DLD1 (cell line): Measurements from ENCODE around the gene ITGA1.

Experiments
- in situ Hi-C: cut with HindIII; loops from 2 replicates; pipeline ENCODE4 v1.10.0; 2017; ENCODE audit warnings: low sequenced_read_pairs

The ITGA1 gene

DNA sequence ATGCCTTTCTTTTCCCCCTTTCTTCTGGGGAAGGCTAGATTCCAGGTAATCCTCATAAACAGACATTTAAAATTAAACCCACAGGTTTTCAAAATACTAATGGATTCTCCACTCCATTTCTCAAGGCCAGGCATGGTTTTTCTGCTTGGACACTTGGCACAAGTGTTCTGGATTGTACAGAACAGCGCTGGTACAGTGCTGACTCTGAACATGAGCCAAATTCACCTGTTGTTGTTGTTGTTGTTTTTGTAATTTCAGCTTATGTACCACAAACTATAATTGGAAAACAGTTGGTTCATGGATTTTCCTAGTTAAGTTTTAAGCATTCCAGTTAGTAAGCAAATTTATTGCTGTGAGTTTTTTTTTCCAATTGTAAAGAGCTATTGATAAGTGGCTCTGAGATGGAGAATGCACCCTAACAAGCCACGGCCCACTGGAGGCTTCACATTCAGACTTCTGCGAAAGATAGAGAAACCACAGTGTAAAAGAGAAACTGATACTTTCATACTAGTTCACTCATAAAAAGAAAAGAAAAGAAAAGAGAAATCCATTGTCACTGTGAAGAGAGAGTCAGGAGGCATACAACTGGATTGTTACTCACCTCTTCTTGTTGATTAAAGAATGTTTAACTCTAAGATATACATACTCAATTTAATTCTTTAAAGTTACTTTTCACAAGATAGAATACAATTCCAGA is 16.2 kb upstream of the ITGA1 start:
- in situ Hi-C loops, result no loop called here

DNA sequence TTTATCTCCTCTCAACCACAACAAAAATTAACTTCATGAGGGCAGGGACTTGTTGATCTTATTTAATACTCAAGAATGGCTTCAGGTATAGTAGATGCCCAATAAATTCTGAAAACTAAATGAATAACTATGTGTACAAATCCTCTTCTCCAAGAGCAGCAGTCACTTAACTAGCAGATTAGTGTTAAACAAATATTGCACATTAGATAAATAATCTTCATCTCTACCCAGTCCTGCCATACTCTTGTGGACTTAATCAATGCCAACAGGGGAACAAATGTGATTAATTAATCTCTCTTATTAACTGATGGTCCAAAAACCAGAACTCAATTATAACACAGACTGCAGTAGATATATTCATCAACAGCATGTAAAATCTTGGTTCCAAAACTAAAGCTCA is 15.0 kb upstream of the ITGA1 start:
- in situ Hi-C loops, result no loop called here

DNA sequence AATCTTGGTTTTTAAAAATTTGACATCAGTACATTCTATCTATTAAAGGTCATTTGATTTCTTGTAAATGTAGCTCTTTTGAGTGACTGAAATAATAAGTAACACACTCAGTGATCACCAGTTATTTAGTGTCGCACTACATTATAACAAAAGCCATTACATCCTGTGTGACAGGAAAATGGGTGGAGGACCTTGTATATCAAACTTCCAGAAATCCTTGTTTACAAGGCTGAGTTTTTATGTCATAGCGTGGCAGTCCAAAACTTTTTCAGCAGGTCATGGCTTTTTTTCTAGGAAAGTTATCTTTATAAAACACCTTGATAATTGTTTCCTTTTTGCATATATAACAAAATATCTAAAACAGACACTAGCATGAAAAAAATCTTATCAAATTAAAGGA is 14.4 kb upstream of the ITGA1 start:
- in situ Hi-C loops, result no loop called here

DNA sequence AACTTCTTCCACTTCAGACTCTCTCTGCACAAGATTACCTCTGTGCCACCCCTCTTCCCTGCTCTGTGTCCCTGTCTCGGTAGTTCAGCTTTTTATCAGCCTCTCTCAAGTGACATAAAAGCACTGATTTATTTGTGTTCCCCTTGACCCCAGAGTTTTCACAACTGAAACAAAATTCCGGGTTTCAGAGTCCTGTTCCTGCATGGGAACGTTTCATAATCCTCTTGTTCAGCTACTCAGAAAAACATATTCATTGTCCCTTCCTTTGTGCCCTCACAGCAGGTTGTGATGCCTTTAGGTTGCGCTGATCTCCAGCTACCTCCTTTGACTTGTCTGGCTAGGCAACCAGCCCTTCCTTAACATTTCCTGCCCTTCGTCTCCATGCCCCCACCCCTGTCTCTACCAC is 13.7 kb upstream of the ITGA1 start:
- in situ Hi-C loops, result no loop called here

DNA sequence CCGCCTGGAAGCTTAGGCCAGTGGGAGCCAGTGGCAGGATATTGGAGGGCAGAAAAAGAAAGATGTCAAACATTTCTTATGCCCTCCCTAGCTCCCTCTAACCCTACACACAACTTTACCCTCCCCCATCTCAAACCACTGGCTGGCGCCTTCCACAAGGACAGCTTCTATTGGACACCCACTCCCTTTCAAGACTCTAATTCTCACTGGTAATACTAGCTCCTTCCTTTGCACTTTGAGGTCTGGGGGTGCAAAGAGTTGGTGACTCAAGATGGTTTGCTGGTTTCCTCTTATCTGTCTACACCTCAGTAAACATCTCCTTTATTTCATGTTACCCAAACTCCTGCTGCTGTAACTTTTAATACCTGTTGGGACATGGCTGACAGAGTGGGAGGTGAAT is 11.6 kb upstream of the ITGA1 start:
- in situ Hi-C loops, result no loop called here

DNA sequence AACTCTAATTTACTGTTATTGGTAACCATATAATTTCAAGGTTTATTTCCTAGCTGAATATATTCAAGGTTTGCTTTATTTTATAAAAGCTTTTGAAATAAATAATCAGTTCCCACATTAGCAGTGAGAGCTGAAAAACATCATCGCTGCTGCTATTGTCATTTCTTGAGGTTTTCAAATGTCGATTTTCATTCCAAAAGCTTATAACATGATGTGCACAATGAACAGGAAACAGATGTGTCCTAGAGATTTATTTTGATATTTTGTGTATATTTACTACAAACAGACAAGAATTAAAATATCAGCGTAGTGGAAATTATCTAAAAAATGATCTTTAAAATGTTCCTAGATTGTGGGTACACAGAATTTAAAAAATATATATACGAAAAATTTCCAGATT is 10.5 kb upstream of the ITGA1 start:
- in situ Hi-C loops, result no loop called here

DNA sequence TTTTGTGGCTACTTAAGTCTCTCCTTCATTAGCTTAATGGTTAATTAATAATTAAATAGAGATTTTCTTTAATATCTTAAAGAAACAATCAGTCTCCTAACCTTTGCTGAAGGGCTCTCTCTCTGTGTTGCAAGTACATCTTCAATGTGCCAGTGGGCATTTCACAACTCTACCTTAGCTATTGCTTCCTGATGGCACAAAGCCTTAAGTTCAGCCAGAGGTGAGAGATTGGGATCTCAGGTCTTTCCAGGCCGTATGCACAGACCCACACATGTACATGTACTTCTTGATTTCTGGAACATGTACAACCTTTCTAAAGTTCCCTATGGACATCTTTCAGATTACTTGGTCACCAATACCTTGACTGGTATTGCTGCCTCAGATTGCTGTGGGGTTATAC is 8.9 kb upstream of the ITGA1 start:
- in situ Hi-C loops, result no loop called here

DNA sequence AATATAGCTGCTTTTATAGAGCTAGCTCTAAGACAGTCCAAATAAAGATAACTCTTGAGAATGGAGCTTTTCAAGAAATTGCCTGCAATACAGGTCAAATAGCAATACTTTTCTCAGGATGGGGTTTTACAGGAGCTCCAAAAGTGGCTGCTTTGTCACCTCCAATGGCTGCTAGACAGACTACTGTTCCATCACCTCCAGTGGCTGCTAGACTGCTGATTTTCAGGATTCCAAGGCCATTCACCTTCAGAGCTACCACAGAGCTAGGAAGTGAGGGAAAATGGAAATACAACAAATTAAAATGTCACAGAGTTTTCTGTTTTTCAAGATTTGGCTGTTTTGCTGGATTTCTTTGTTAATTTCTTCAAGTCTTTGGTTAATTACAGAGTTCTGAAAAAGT is 8.5 kb upstream of the ITGA1 start:
- in situ Hi-C loops, result no loop called here

DNA sequence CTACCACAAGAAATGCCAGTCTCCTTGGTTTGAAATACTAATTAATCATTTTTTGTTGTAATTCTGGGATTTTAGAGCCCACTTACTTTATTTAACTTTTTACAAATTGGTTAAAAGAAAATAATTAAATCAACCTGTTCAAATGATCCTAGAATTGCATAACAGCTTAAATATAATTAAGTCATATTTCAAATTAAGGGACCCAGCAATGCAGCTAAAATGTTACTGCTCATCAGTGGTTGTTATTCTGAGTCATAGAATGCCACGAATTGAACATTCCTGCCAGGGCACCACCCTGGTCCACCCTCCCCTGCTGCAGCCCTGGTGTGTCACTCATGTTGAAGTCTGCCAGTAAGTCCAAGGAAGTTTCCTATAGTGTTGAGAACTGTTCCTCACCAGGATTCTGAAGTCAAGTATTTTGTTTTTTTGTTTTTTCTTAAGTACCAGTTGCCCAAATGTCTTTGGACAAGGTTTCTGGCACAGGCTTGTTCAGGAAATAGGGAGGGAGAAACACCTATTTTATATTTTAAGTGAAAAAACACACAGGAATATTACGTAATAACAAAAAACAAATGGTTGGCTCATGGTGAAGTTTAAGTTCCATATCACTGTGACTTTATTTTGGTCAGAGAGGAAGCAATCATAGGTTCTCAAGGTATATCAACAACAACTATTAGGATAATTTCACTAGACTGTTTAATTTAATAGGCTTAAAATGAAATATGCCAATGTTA is 4.3 kb upstream of the ITGA1 start:
- in situ Hi-C loops, result no loop called here

DNA sequence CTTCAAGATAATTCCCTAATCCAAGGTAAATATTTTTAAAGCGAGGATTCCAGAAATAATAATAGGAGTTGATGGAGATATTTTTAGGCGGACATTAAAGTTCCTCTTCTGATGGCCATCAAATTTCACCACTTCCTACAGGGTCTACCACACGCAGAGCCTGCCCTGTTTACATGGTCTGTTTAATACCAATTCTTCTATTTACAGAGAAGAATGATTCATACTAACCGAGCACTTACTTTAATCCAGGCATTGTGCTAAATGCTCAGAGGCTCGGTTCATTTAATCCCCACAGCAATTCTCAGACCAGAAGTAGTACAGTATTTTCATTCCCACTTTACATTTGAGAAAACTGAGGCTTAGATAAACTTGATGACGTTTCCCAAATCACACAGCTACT is 3.0 kb upstream of the ITGA1 start:
- in situ Hi-C loops, result no loop called here

DNA sequence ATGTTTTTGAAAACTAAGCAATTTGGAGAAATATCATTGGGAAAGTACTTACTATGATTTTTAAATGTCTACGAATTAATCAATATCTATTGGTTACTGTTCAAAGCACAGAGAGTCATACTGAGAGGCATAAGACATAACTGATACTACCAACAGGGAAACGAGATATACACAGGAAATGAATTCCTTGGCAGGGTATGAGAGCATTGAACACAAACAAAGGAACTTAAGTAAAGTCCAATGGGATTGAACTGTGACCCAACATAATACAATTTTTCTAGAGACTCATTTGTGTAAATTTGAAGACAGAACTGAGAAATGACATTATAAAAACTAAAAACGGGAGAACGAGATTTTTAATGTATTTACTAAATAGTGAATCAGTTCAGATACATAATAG is 1.3 kb upstream of the ITGA1 start:
- in situ Hi-C loops, result no loop called here

DNA sequence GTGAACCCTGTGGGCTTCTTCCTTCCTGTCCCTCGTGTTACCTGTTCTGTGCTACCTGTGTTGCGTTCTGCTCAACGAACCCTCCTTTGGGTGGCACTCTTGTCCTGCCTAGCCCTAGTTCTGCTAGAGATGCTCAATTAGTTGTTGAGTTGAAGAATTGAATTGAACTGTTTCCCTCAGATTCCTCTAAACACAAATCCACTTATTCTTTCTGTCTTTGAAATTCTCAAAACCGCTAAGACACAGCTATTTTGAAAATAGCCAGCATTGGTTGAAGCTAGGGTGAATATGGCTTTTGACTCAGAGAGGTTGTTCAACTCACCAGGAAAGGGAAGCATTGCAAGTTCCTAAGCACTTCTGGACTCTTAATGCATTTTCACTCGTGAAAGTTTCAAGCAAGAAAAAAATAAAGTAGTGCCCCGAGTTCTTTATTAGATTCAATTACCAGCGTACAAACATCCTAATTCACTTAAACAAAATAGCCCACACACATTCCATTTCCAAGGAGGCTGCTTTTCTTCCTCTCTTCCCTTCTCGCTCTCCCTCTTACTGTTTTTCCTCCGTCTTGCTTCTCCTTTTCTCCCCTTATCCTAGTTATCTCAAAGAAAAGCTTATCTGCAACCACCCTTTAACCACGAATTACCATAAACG is 642 bp upstream of the ITGA1 start:
- in situ Hi-C loops, result no loop called here

DNA sequence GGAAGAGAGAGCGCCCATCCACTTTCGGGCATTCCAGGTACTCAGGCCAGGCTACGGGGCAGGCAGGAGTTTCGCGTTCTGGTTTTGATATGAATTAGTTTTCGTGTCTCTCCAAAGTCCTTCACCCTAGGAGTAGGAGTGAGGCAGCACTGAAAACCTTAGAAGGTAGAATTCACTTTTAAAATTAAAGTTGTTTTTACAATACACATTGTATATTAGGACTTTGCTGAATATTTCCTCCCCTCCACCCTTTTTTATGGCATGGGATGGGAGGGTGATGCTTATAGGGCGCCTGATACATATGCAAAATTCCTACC is 747 bp downstream of the ITGA1 start:
- in situ Hi-C loops, result no loop called here

DNA sequence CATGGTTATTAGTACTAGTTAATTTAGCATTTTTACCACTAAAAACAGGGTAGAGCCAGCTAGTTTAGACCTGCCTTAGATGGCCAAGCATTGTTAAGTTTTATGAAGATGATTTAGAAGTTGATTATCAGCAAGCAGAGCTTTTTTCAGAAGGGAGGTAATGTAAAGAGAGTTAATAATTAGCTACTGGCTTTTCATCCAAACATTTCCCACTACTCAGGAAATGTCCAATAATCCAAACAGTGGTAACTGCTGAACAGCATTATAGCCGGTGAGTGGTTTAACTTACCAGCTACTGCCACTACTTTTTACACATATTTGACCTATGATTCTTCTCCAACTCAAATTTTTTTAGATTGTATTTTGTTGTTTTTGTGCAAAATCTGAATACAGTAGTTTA is 1.7 kb downstream of the ITGA1 start:
- in situ Hi-C loops, result no loop called here

DNA sequence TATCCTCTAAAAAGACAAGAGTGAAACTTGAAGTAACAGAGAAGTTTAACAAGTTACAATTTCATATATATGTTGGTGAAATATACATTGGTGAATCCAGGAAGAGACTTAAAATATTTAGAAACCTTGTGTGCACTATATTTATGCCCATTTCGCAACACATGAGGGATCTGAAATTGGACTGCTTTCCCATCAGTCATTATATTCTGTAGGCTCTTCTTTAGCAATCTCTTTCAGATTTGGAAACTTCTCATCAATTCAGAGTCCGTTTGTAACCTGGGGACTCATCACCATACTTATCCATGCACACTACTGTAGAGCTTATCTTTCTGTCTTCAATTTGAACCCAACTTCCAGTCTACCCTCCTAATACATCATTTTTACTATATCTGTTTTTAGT is 2.1 kb downstream of the ITGA1 start:
- in situ Hi-C loops, result no loop called here

DNA sequence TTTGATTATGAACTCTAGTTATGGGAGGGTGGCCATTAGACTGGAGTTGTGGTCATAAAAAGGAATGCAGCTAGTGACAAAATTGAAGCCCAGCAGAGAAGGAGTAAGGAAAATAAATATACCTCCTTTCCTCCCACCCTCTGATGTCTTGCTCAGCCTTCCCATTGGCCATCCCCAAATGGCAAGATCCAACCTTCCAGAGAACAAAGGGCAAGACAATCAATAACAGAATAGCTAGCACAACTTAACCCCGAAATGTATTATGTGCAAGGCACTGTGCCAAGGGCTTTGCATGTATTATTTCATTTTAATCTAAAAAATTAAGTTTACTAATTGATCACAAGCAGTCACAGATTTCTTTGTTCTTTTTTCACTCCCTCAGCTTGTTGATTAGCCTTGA is 3.6 kb downstream of the ITGA1 start:
- in situ Hi-C loops, result no loop called here

DNA sequence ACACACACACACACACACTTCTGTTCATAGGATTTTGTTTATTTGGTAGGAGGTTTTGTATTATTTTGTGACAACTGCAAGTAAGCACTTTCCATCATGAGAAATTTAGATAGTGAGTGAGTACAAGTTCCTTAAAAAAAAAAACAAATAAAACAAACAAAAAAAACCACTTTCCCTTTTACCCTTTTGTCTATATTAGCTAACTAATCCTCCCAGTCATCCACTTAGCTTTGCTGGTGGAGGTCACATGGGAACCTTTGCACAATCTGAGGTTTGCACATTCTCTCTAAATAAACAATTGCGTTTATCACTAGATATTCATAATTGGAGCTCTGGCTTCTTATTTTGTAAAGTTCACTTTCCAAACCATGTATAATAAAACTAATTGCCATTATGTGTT is 6.8 kb downstream of the ITGA1 start:
- in situ Hi-C loops, result no loop called here

DNA sequence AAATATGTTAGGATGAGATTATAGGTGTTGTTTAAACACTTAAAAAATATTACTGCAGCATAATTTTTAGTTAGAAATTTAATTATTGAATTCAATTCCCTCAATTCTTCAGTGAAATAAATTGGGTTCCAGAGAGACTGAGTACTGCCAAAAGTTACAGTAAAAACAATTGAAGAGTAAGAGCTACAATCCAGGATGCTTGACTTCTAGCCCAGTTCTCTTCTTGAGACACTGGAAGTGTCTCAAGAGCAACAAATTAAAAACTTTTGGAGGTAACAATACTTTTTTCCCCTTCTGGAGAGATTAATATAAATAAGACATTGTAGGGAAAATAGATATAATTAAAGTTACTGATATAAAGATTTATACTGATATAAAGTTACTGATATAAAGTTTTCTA is 8.3 kb downstream of the ITGA1 start:
- in situ Hi-C loops, result no loop called here

DNA sequence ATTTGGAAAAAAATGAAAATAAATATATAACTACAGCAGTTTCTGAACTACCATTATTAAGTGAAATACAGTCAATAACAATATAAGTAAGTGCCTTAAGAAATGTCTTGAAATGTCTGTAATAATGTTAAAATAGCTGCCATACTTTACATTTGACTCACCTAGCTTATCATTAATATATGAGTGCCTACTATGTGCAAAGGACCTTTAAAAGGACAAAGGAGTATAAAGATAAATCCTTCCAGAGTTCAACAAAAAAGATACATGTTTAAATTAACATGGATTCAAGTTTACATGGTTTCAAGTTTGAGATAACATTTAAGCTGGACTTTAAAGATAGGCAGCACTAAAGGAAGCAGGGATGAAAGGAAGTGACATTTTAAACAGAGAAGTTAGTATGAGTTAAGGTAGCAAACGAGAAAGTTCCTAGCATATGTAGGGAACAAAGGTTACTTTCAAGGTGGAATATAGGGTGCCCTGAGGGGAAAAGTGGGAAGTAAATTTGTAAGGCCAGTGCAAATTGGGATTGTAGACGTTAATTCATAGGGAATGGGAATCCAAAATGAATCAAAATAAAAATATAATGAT is 8.9 kb downstream of the ITGA1 start:
- in situ Hi-C loops, result no loop called here

DNA sequence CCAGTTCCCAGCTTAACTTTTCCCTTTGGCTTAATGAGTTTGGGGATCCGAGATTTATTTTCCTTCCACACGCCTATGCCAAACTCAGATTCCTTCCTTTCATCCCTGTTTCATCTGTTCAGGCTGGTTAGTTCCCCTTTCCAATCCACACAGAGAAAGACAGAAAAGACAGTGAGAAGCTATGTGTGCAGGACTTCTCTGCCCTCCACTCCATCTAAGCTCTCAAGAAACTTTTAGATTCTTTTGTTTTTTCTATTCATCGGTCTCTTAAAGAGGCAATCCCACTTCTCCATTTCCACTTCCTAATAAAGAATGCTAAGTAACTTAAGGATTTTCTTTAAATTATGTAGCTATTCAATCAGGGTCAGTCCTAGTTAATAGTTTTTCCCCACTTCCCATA is 11.2 kb downstream of the ITGA1 start:
- in situ Hi-C loops, result no loop called here

DNA sequence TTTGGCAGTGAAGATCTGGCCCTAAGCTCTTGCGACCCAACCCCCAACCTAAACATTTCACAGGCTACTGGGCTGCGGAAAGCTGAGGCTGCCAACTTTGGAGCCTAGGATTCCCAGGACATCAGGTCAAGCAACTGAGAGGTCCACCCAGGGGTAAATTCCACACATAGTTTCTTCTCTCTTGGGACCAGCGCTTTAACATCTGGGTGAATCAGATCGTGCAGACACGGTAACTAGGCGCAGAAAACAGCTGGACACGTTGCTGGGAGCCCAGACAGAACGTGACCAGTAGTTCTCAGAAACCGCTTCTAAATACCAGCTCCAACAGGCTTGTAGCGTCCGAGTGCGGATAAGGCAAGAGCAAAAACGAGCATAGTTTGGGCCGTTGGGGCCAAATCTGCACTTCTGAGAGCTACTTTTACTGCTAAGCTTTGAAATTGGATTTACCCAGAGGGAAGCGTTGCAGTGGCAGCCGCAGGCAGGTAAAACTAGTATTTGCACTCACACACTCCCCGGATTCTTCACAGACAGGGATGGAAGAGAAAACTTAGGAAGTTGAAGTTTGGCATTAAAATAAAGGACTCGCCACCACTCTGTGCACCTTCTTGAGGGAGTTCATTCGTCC is 11.8 kb downstream of the ITGA1 start:
- in situ Hi-C loops, result no loop called here

DNA sequence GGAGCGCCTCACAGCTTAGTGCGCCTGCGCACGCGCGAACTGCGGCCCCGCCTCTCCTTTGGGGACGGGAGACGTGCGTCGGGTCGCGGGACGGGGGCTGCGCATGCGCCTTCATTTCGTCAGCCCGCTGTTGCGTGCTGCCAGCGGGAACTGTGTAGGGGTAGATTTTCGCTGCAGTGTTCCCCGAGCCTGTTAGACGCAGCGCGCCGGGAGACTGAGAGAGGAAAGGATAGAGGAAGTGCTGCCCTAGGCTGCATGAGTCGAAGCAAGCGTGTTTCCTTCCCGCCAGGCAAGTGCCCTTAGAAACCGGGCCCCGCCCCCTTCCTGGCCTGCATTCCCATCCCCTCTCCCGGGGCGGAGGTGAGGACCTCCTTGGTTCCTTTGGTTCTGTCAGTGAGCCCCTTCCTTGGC is 12.3 kb downstream of the ITGA1 start:
- in situ Hi-C loops, result no loop called here
